GM19238 (cell line): ENCODE measurements around the gene HLTF.

Experiments used
- DNase-seq: peaks from one replicate; pipeline ENCODE4 v3.0.0; 2011; ENCODE audit warnings: low spot score; ENCODE audit not compliant: insufficient read length

Gene HLTF

GRCh38 chr3:149020196-149020838 lies 66.0 kb downstream of the HLTF start:
- DNase-seq, result no peak

- no peak for DNase-seq
Measured at GRCh38 chr3:149019580-149019979, 66.8 kb downstream of the HLTF start.

GRCh38 chr3:149018247-149018646 lies 68.1 kb downstream of the HLTF start:
- DNase-seq, result no peak

GRCh38 chr3:149016669-149017541 lies 69.4 kb downstream of the HLTF start:
- no peak for DNase-seq

GRCh38 chr3:149016242-149016641 lies 70.1 kb downstream of the HLTF start:
- no peak for DNase-seq

GRCh38 chr3:149015393-149015792 lies 70.9 kb downstream of the HLTF start:
- no peak for DNase-seq

- DNase-seq, result no peak
Measured at GRCh38 chr3:149013726-149014125, 72.6 kb downstream of the HLTF start.

GRCh38 chr3:149011676-149012075 lies 74.7 kb downstream of the HLTF start:
- DNase-seq, result no peak

GRCh38 chr3:149010966-149011365 lies 75.4 kb downstream of the HLTF start:
- no peak for DNase-seq

- DNase-seq, result no peak
Measured at GRCh38 chr3:149010504-149010951, 75.8 kb downstream of the HLTF start.

GRCh38 chr3:149009732-149010131 lies 76.6 kb downstream of the HLTF start:
- DNase-seq, result no peak

GRCh38 chr3:149007567-149008257 lies 78.6 kb downstream of the HLTF start:
- no peak for DNase-seq

GRCh38 chr3:149005416-149005815 lies 80.9 kb downstream of the HLTF start:
- no peak for DNase-seq

- DNase-seq, result no peak
Measured at GRCh38 chr3:149004622-149005021, 81.7 kb downstream of the HLTF start.

- DNase-seq, result no peak
Measured at GRCh38 chr3:149003653-149004305, 82.6 kb downstream of the HLTF start.

- no peak for DNase-seq
Measured at GRCh38 chr3:149001727-149002126, 84.6 kb downstream of the HLTF start.

- DNase-seq, result no peak
Measured at GRCh38 chr3:149000206-149000745, 86.1 kb downstream of the HLTF start.

GRCh38 chr3:148999806-149000205 lies 86.5 kb downstream of the HLTF start:
- DNase-seq, result no peak

GRCh38 chr3:148998715-148999423 lies 87.5 kb downstream of the HLTF start:
- no peak for DNase-seq

GRCh38 chr3:148998297-148998696 lies 88.0 kb downstream of the HLTF start:
- no peak for DNase-seq

- no peak for DNase-seq
Measured at GRCh38 chr3:148997623-148998022, 88.7 kb downstream of the HLTF start.
